Gastrocnemius medialis (tissue), 4 donors: Measurements from ENCODE around the gene RHOB. TPM values are rescaled to one million over a fixed set of nuclear protein-coding genes. Genes with fewer than 3 reads are reported as not detected.
A peak's percentile ranks its signal among the peaks of the same experiment; 100 is the strongest.

Experiments used
- ATAC-seq, 2 donors: fragments of 150-250 bp; one replicate each; pipeline ENCODE4 v1.9.1; 2016
- DNase-seq, 2 donors: peaks; one replicate each; pipeline ENCODE4 v3.0.0-alpha.2; 2019
- H3K27ac ChIP-seq, 4 donors: fragments of 200-600 bp; sonication (generic); 1 replicate in 1 of 4; 2 replicates in 3 of 4; pipeline ENCODE4 v1.5.1; 2016 to 2018; ENCODE audit warnings: mild to moderate bottlenecking in 2 of 4, moderate library complexity in 1 of 4
- H3K27me3 ChIP-seq, 3 donors: fragments of 200-600 bp; sonication (generic) in 2 of 3; 1 replicate in 1 of 3; 2 replicates in 2 of 3; pipeline versions ENCODE4 v1.5.1 to v1.6.0; 2016 to 2019; ENCODE audit warnings: mild to moderate bottlenecking in 1 of 3, moderate library complexity in 1 of 3
- H3K36me3 ChIP-seq, 2 donors: fragments of 200-600 bp; sonication (generic) in 1 of 2; one replicate each; pipeline ENCODE4 v1.5.1; 2017 to 2018
- H3K4me1 ChIP-seq, 2 donors: fragments of 200-600 bp; sonication (generic) in 1 of 2; one replicate each; pipeline ENCODE4 v1.5.1; 2016 to 2017; ENCODE audit warnings: mild to moderate bottlenecking in 2 of 2
- H3K4me3 ChIP-seq, 4 donors: fragments of 200-600 bp; sonication (generic) in 3 of 4; 1 replicate in 1 of 4; 2 replicates in 3 of 4; pipeline ENCODE4 v1.5.1; 2016 to 2019; ENCODE audit warnings: mild to moderate bottlenecking in 2 of 4
- H3K9me3 ChIP-seq, 3 donors: fragments of 200-600 bp; sonication (generic) in 2 of 3; 1 replicate in 1 of 3; 2 replicates in 2 of 3; pipeline ENCODE4 v1.5.1; 2016 to 2019
- POLR2A ChIP-seq, 2 donors: fragments of 450-650 bp; IDR thresholded peaks; one replicate each; pipeline ENCODE4 v1.6.1; 2017; ENCODE audit warnings: antibody characterized with exemption in 2 of 2, mild to moderate bottlenecking in 2 of 2, moderate library complexity in 2 of 2
- in situ Hi-C, 4 donors: fragments of 200-750 bp; cut with MboI; loops; one replicate each; pipeline versions ENCODE4 v1.15.0 to v1.8.0; 2017; ENCODE audit warnings: low sequenced_read_pairs in 4 of 4
- intact Hi-C: fragments of 100-400 bp; cut with DNase I; formaldehyde crosslinking; loops from one replicate; pipeline ENCODE4 v1.15.1; 2023; ENCODE audit warnings: low total_unique reads
- total RNA-seq, 4 donors: library from RNA; depleted of rRNA; stranded (reverse); fragments of >200 nt; gene quantifications; one replicate each; pipeline versions ENCODE4 v1.1.0 to v1.2.3, GENCODE V29; 2016
- TF ChIP-seq, protein P1 (sequence below), 5 experiments: fragments of 450-650 bp in 3 of 5; fragments of 200-600 bp in 2 of 5; sonication (generic) in 2 of 5; IDR thresholded peaks in 4 of 5; conservative IDR thresholded peaks in 1 of 5; 1 replicate in 4 of 5; 2 replicates in 1 of 5; pipeline ENCODE4 v1.5.1; 2016 to 2019; ENCODE audit warnings: antibody characterized with exemption in 5 of 5, mild to moderate bottlenecking in 3 of 5, moderate library complexity in 3 of 5

The RHOB gene
- total RNA-seq, 4 donors from 2014 or later = 696 to 1,267 (median 1,094) TPM

- ATAC-seq = no peak
- intact Hi-C loops = no loop called here
Observed at GRCh38 chr2:20424300-20425290, 22.3 kb upstream of the RHOB start.

GRCh38 chr2:20425371-20425881 is 21.4 kb upstream of the RHOB start:
- peak overlapping the region in 2 of 4 donors; percentile 40 to 54 for H3K27ac ChIP-seq
- DNase-seq (no peak), ATAC-seq (no peak)
- no peaks in the 10 kb centered on the region for H3K9me3 ChIP-seq
- H3K4me3 ChIP-seq = no peak overlapping the region
- no peaks in the 10 kb centered on the region for H3K36me3 ChIP-seq
- H3K4me1 ChIP-seq = peaks cover 30 to 37% of the 10 kb centered on the region in 2 donors
- in situ Hi-C loops = loop anchor here in 1 of 4 donors (25.0 kb wide), 1 partner anchor 537 kb away; no protein-coding TSS in a partner anchor
- H3K27me3 ChIP-seq = no peaks in the 10 kb centered on the region
- TF ChIP-seq POLR2A (IDR thresholded peaks at IDR 0.05) = no peak
- TF ChIP-seq, protein P1, sequence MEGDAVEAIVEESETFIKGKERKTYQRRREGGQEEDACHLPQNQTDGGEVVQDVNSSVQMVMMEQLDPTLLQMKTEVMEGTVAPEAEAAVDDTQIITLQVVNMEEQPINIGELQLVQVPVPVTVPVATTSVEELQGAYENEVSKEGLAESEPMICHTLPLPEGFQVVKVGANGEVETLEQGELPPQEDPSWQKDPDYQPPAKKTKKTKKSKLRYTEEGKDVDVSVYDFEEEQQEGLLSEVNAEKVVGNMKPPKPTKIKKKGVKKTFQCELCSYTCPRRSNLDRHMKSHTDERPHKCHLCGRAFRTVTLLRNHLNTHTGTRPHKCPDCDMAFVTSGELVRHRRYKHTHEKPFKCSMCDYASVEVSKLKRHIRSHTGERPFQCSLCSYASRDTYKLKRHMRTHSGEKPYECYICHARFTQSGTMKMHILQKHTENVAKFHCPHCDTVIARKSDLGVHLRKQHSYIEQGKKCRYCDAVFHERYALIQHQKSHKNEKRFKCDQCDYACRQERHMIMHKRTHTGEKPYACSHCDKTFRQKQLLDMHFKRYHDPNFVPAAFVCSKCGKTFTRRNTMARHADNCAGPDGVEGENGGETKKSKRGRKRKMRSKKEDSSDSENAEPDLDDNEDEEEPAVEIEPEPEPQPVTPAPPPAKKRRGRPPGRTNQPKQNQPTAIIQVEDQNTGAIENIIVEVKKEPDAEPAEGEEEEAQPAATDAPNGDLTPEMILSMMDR (IDR thresholded peaks at IDR 0.05 in 4 of 5, conservative IDR thresholded peaks at IDR 0.05 in 1 of 5) = no peak
- intact Hi-C loops = no loop called here

More at GRCh38 chr2:20424300-20425290, 22.3 kb upstream of the RHOB start:
- Histone ChIP-seq H3K27me3 (no peaks in the 10 kb centered on the region), H3K36me3 (no peaks in the 10 kb centered on the region), H3K4me1 (peaks cover 24 to 32% of the 10 kb centered on the region in 2 donors), H3K9me3 (no peaks in the 10 kb centered on the region), H3K27ac (peak overlapping the region in 2 of 4 donors; percentile 40 to 54), H3K4me3 (no peak overlapping the region)
- peak; percentile 7 to 30 for TF ChIP-seq POLR2A (IDR thresholded peaks at IDR 0.05)
- TF ChIP-seq, protein P1 (IDR thresholded peaks at IDR 0.05 in 4 of 5, conservative IDR thresholded peaks at IDR 0.05 in 1 of 5) = no peak
- DNase-seq = peak; percentile 37 to 65
- in situ Hi-C loops = loop anchor here in 1 of 4 donors (25.0 kb wide), 1 partner anchor 538 kb away; no protein-coding TSS in a partner anchor

- DNase-seq (no peak), ATAC-seq (no peak)
- TF ChIP-seq, protein P1 (IDR thresholded peaks at IDR 0.05 in 4 of 5, conservative IDR thresholded peaks at IDR 0.05 in 1 of 5) = no peak
- TF ChIP-seq POLR2A (IDR thresholded peaks at IDR 0.05) = no peak
- Histone ChIP-seq H3K27ac (no peak overlapping the region), H3K27me3 (no peaks in the 10 kb centered on the region), H3K9me3 (no peaks in the 10 kb centered on the region), H3K36me3 (no peaks in the 10 kb centered on the region), H3K4me3 (no peak overlapping the region), H3K4me1 (peaks cover 30 to 37% of the 10 kb centered on the region in 2 donors)
- in situ Hi-C loops = loop anchor here in 1 of 4 donors (25.0 kb wide), 1 partner anchor 536 kb away; no protein-coding TSS in a partner anchor
- intact Hi-C loops = no loop called here
Observed at GRCh38 chr2:20425884-20426283, 21.0 kb upstream of the RHOB start.

DNA sequence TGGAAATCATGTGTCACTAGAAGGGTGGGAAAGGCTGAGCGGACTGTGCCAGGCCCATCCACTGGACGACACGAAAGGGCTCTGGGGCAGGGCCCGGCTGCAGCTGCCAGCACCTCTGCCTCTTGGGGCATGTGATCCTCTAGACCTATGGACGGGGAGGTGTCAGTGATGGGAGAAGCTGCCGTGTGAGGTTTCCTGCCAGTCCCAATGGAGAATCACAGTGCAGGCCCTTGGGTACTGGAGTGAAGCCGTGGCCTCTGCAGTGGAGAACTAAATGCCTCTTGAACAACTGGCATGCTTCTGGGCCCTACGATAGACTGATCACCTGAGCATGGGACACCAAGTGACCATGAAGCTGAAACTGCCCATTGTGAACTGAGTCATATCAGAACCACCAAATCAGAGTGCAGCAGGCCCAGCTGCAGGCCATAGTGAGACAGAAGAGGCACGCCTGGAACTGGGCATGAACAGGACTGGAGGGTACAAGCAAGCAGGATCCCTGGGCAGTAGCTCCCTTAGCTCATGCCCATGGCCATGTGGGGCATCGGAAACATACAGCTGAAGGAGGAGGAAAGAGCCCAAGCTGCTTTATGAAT is 18.8 kb upstream of the RHOB start:
- no peaks in the 10 kb centered on the region for H3K36me3 ChIP-seq
- in situ Hi-C loops = loop anchor here in 1 of 4 donors (25.0 kb wide), 1 partner anchor 534 kb away; no protein-coding TSS in a partner anchor
- DNase-seq = no peak
- no peak for ATAC-seq
- no peaks in the 10 kb centered on the region for H3K9me3 ChIP-seq
- H3K4me3 ChIP-seq = no peak overlapping the region
- H3K27ac ChIP-seq = no peak overlapping the region
- H3K4me1 ChIP-seq = peaks cover 12 to 16% of the 10 kb centered on the region in 2 donors
- intact Hi-C loops = no loop called here
- no peak for TF ChIP-seq POLR2A (IDR thresholded peaks at IDR 0.05)
- TF ChIP-seq, protein P1 (IDR thresholded peaks at IDR 0.05 in 4 of 5, conservative IDR thresholded peaks at IDR 0.05 in 1 of 5) = no peak
- H3K27me3 ChIP-seq = no peaks in the 10 kb centered on the region
